ENCODE data around the gene ADGRB2.

Gene ADGRB2

GRCh38 chr1:31795801-31796621 is 31.9 kb upstream of the ADGRB2 start:
- no peak for DNase-seq (ENCODE audit: low spot score)

GRCh38 chr1:31795096-31795675 is 31.0 kb upstream of the ADGRB2 start:
- DNase-seq (ENCODE audit: low spot score) = no peak

GRCh38 chr1:31793586-31794285 is 29.6 kb upstream of the ADGRB2 start:
- DNase-seq (ENCODE audit: low spot score) = no peak

GRCh38 chr1:31793086-31793485 is 28.9 kb upstream of the ADGRB2 start:
- no peak for DNase-seq (ENCODE audit: low spot score)

- DNase-seq (ENCODE audit: low spot score) = no peak
Observed at GRCh38 chr1:31792541-31792940, 28.4 kb upstream of the ADGRB2 start.

GRCh38 chr1:31792116-31792515 is 28.0 kb upstream of the ADGRB2 start:
- no peak for DNase-seq (ENCODE audit: low spot score)

GRCh38 chr1:31791131-31791858 is 27.2 kb upstream of the ADGRB2 start:
- no peak for DNase-seq (ENCODE audit: low spot score)

- DNase-seq (ENCODE audit: low spot score) = no peak
Observed at GRCh38 chr1:31790641-31791091, 26.5 kb upstream of the ADGRB2 start.

- no peak for DNase-seq (ENCODE audit: low spot score)
Observed at GRCh38 chr1:31790140-31790539, 26.0 kb upstream of the ADGRB2 start.

- DNase-seq (ENCODE audit: low spot score) = peak; percentile 98
Observed at GRCh38 chr1:31789259-31790065, 25.3 kb upstream of the ADGRB2 start.

GRCh38 chr1:31788825-31789256 is 24.7 kb upstream of the ADGRB2 start:
- DNase-seq (ENCODE audit: low spot score) = no peak

- DNase-seq (ENCODE audit: low spot score) = peak; percentile 88
Observed at GRCh38 chr1:31788138-31788824, 24.1 kb upstream of the ADGRB2 start.

- DNase-seq (ENCODE audit: low spot score) = no peak
Observed at GRCh38 chr1:31787786-31788137, 23.6 kb upstream of the ADGRB2 start.

GRCh38 chr1:31787261-31787660 is 23.1 kb upstream of the ADGRB2 start:
- DNase-seq (ENCODE audit: low spot score) = no peak

- DNase-seq (ENCODE audit: low spot score) = no peak
Observed at GRCh38 chr1:31786366-31787060, 22.4 kb upstream of the ADGRB2 start.

GRCh38 chr1:31785947-31786290 is 21.8 kb upstream of the ADGRB2 start:
- DNase-seq (ENCODE audit: low spot score) = no peak

- DNase-seq (ENCODE audit: low spot score) = no peak
Observed at GRCh38 chr1:31785020-31785946, 21.1 kb upstream of the ADGRB2 start.

GRCh38 chr1:31784356-31785019 is 20.3 kb upstream of the ADGRB2 start:
- no peak for DNase-seq (ENCODE audit: low spot score)

- DNase-seq (ENCODE audit: low spot score) = no peak
Observed at GRCh38 chr1:31783846-31784245, 19.7 kb upstream of the ADGRB2 start.

All from HuH-7.5 (cell line).